ENCODE measurements around the gene ARHGEF7.
A peak's percentile ranks its signal among the peaks of the same experiment; 100 is the strongest.

ARHGEF7 gene

DNA sequence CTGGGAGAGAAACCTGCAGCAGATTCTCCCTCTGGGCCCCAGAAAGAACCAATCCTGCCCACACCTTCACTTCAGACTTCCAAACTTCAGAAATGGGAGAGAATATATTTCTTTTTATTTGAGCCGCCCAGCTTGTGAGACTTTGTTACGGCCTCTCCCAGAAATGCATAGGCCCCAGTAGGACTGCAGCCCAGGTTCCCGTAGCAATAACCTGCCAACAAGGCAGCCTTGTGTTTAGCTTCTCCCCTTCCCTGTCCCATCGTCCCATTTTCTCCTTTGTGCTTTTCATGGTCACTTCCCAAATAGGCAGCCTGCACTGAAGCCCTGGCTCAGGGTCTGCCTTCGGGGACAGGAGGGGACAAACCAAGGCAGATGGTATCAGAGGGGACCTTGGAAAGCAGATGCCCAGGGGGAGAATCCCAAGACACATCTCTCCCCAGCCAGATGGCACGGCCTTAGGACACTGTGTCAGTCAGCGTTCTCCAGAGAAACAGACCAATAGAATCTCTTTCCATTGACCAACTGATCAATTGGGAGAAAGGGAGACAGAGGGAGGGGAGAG lies 3.7 kb upstream of the ARHGEF7 start:
- DNase-seq, result no peak

DNA sequence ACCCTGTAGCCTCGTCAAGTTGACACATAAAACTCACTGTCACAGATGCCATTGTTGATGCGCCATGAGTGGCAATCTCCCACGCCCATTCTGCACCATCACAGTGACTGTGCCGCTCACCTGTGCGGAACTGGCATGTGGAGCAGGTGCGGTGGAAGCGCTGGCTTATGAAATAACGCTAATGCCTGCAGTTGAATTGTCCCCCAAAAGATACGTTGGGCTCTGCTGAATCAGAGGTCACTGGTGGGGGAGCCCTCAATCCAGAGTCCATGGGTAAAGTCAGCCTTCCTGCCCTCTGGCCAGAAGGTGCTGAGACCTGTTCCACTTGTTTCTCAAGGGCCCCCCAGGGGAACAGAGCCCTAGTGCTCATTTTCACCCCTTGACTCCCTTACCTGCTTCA lies 2.9 kb upstream of the ARHGEF7 start:
- no peak for DNase-seq

DNA sequence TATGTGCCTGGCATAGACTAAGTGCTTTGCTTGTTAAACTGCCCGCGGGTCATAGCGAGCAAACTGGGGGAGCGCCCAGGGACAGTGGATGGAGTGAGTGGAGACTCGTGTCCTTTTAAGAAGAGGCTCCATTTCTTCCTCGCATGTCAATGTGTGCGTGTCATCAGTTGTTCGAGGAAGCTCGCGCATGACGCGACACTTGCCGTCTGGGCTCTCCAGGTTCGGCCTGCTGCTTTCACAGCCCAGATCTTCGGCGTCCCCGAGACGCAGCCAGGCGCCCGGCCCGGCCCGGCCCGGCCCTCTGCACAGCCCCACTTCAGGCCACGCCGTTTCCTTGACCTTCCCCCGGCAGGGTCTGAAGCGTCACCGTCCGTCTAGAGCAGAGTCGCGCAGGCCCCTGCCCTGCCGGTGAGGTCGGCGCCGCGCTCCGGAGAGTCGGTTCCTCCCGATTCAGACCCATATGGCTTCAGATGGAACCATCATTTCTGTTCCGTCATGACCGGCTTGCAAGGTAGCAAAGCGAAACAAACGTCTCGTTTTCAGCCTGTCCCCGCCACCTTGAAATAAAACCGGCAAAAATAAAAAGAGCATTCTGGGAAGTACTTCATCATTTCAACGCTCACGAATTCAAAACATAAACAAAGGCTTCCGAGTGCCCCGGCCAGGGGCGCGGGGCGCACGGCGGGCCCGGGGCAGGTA lies 599 bp upstream of the ARHGEF7 start:
- peak in 1 of 2 donors; percentile 15 for DNase-seq

DNA sequence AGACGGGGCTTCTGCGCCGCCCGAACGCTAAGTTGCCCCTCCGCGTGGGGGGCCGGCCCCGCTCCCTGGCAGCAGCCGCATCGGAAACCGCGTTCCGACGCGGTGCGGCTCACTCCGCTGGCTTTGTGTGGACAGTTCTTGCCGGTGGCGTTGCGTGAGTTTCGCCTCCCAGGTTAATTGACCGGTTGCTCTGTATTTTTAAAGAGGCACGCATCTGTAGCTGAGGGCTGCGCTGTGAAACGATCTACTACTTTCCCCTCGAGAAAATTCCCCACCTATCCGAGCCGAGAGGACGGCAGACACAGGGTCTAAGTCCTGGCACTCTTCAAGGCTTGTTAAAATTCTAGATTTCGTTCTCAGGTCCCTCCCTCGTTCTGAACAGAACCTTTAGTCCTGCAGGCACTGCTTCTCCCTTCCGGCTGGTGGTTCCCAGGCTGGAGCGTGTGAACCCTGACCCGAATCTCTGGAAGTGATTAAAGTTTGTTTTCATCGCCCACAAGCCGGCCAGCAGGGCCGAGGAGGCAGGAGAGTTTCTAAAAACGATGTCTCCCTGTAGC lies 933 bp downstream of the ARHGEF7 start:
- DNase-seq, result no peak

DNA sequence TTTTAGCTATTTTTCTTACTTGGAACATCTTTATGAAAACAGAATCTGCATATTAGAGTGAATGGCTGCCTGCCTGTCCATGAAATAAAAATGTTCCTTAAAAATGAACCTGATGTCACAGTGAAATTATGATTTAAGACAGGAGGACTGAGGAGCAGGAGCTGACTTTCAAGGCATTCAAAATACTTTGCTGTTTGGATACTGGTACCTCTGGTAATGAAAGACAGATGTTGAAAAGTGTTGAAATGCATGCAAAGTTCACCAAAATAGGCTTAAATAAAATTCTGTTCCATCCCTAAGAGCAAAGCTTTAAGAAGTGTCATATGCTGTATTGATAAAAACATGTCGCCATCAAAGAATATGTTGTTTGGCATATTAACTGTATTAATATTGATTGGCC lies 1.7 kb downstream of the ARHGEF7 start:
- no peak for DNase-seq

DNA sequence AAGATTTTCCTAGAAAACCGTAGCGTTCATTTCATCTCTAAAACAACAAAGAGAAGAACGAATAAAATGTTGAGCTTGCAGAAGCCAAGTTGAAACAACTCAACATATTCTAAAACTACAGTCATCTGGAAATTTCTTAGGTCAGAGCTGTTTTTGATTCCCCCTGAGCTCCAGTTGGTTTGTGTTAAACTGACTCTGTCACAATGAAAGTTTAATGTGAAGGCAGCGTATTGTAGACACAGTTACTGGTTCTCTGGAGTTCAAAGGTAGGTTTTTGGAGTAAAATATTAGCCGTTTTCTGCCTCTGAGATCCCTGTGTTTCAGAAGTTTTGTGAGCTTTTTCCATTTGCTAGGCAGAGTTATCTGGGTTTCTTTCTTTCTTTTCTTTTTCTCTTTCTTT lies 2.2 kb downstream of the ARHGEF7 start:
- no peak for DNase-seq

DNA sequence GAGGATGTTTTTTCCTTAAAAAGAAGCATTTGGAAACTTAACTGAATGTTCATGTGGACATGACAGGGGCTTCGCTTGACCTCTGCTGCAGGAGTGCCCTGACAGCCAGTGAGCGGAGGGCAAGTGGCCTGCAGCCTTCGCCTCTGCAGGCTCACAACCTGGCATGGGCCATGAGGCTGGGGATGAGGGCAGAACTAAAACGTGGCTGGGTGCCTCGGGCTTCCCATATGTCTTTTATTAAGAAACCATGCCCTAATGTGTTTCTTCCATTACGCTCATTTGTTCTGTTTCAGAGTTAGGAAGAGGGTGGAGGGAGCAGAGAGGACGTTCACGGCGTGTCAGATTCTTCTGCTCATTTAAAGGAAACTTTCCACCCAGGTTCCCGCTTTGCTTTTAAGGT lies 2.9 kb downstream of the ARHGEF7 start:
- no peak for DNase-seq

DNA sequence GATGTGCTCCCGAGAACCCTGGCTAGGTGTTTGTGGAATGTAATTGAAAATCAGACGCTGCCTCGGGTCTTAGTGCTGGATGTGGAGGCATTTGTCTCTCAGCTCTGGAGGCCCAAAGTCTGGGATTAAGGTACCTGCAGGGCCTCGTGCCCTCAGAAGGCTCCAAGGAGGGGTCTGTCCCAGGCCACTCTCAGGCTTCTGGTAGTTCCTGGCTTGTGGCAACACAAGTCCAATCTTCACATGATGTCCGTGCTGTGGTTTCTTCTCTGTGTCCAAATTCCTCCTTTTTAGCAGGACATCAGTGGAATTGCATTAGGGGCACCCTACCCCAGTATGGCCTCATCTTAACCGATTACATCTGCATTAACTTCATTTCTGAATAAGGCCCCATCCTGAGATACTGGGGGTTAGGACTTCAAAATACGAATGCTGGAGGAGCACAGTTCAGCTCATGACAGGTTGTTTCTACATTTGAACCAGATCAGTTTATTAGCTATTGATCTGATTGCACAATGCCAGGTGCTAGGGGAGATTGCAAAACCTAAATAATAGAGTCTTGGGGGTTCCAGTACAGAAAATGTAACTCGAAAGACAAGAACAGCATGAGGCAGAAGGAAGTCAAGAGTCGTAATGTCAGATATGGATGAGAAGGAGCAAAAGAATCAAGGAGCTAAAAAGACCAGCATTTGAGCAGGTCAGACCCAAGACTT lies 3.9 kb downstream of the ARHGEF7 start:
- DNase-seq, result no peak

DNA sequence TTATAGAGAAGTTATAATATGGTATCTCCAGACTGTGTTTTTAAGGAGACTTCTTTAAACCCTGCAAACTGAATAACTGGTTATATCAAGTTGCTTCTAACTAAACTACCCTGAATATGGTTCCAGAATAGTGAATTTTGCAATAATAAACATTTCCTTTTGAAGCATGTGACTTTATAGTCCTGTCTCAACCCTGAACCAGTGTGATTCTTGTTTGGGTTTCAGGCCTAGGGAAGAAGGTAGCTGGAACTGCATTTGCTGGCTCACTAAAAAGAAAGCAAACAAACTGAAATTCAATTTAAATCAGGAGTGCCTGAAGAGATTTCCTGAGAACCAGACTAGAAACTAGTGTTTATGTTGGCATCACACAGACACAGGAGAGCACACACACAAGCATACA lies 4.9 kb downstream of the ARHGEF7 start:
- DNase-seq, result no peak

DNA sequence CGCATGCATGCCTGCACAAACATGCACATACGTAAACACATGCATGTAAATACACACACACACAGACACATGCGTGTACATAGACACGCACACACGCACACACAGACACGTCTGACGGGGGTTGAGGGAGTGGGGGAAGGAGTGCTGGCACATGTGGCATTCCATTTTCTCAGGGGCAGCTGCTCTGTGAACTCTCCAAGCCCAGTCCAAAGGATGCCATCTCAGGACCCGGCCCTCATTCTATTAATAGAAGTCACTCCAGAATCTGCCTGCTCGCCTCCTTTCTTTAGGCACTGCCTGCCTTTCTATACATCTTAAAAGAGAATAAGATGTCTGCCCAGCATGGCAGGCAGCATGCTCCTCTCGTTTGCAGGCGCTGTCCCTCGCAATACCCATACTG lies 5.3 kb downstream of the ARHGEF7 start:
- no peak for DNase-seq

DNA sequence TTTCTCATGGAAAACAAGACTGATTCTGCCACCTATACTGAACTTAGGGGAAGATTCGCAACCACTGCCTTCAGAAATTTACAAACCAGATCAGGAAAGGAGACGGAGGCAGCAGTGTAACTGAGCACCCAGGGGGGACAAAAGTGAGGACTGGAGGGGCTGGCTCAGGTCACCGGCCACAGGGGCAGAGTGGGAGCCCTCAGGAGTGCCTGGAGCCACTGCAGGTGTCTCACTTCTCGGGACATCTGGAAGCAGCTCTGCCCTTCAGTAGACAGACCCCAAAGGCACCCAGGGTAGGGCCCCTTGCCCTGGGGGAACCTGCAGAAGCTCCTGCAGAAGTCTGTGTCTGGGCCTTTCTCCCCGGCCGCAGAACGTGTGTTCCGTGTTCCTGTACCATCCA lies 5.8 kb downstream of the ARHGEF7 start:
- no peak for DNase-seq

DNA sequence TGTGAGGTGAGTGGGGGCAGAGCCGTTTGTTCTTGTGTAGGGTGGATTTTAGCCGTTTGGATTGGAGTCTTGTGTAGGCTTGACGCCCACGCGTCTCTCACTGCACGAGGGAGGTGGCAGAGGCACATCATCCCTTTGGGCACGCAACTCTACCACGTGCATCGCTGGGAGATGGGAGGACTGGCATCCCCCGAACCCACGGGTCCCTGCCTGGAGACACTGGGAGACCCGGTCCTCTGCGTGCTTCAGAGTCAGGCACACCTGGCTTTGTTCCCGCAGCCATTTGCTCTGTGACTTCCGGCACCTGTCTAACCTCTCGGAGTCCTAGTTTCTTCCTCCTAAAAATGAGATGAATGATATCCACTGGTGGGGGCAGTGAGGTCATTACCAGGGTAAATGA lies 6.4 kb downstream of the ARHGEF7 start:
- DNase-seq, result no peak

DNA sequence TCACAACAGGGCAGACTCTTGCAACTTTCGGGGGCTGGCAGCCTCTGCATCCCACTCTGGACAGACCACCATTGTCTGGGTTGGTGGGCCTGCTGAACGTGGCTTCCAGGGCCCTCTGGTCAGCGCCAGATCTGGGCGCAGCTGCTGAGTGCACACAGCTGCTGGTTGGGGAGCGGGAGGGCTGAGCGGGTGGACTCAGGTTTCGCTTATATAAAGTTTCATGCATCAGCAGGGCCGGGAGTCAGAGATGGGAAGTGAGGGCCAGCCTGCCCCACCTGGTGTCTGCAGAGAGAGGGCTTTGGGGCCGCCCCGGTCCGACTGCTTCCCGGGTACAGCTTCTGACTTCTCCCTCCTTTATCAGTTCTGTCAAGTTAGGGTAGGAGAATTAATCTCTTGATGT lies 6.9 kb downstream of the ARHGEF7 start:
- DNase-seq, result no peak

DNA sequence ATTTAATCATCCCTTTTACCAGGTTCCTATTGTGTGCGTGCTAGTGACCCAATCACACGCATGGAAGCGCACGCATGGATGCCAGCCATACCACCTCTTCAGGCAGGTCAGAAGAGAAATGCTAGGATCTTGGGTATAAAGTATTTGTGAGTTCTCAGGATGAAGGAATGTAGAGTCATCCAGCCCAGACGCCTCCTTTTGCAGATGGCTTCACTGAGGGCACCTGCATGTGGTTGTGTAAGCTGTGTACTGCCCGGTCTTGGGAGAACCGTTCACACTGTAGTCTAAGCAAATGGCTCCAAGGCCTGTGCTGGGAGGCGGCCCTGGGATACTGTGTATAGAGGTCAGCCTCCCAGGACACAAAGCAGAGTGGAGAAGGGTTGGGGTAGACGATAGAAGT lies 7.5 kb downstream of the ARHGEF7 start:
- no peak for DNase-seq

DNA sequence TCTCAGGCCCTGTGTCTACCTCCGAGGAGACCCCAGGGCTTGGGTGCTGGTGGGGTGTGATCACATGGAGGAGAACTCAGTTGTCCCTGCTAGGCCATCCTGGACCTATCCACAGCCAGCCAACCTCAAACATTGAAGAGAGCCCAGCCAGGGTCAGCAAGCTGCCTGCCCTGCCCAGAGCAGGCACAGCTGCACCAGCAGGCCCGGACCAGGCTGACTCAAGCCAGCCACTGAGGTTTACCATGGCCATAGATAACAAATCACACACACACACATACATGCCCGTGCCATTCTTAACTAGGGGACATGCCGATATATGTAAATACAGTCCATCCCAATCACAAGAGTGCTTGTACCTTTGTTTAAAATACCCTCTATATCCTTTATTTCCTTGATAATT lies 8.1 kb downstream of the ARHGEF7 start:
- no peak for DNase-seq

DNA sequence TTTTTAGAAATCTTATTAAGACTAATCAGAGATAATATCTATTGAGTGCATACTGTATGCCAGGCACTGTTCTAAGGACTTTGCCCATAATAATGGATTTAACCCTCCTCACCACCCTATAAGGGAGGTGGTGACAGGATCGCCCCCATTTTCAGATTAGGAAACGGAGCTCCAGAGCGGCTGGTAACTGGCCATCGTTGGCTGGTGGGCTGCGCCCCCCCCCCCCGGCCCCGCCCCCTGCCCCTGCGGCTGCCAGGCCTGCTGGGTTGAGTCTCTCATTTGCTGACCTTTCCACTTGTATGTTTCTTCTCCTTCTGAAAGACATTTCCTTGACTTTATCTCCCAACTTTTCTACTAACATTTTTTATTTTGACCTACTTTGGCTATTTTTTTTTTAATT lies 8.5 kb downstream of the ARHGEF7 start:
- DNase-seq, result no peak

DNA sequence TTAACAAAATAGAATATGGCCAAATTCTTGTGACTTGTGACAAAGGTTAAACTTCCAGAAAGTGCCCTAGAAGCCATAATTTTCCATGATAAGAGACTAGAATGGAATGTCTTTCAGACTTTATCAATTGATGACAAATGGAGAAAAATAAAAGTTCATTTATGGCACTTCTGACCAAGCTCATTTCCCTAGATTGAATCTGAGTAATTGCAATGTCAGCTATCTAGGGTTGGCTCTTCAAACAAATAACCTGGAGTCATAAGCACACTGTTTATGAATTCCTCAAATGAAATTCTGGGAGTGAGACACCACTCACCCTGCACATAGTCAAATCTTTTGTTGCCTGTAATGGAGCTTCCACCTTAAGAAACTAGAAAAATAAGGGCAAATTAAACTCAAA lies 11.4 kb downstream of the ARHGEF7 start:
- no peak for DNase-seq

DNA sequence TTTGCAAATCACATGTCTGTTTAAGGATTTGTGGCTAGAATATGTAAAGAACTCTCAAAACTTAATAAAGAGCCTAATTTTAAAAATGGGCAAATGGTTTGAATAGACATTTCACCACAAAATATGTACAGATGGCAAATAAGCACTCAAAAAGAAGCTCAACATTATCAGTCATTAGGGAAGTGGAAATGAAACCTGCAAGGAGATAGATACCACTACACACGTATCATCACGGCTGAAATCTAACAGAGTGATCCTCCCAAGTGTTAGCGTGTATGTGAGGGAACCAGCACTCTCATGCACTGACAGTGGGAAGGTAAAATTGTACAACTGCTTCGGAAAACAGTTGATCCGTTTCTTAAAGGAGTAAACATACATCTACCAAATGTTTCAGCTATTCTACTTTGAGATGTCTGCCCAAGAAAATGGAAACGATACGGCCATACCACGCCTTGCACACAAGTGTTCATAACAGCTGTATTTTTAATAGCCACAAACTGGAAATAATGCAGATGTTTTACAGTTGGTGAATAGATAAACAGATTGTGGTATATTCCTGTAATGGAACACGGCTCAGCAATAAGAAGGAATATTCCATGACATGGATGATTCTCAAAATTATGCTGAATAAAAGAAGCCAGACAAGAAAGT lies 14.5 kb downstream of the ARHGEF7 start:
- DNase-seq, result no peak

DNA sequence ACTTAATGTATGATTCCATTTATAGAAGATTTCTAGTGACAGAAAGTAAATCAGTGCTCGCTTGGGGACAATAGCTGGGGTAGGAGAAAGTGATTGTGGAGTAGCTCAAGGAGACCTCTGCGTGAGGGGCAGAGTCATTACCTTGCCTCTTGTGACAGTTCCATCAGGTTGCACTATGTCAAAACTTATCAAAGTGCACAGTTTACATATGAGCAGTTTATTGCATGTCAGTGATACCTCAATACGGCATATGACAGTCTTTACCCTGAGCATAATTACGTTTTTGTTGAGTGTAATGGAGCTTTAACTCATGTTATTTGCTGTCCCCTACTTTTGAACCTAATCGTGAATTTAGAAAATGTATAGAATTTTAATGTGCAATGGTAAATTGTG lies 15.0 kb downstream of the ARHGEF7 start:
- DNase-seq, result no peak

DNA sequence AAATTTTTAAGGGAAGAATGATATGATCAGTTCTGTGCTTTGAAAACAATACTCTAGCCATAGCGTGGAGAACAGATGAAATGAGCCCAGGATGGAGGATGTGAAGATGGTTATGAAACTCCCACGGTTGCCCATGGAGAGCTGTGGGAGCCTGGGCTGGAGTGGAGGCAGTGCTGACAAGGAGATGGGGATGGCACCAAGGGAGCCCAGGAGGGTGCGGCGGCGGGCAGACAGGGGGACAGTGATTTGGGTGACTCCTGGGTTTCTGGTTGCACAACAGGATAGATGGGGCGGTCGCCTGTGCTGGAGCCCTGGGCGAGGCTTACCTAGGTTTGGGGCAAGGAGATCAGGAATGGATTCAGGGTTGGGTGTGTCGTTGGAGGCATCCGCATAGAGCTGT lies 15.9 kb downstream of the ARHGEF7 start:
- no peak for DNase-seq

DNA sequence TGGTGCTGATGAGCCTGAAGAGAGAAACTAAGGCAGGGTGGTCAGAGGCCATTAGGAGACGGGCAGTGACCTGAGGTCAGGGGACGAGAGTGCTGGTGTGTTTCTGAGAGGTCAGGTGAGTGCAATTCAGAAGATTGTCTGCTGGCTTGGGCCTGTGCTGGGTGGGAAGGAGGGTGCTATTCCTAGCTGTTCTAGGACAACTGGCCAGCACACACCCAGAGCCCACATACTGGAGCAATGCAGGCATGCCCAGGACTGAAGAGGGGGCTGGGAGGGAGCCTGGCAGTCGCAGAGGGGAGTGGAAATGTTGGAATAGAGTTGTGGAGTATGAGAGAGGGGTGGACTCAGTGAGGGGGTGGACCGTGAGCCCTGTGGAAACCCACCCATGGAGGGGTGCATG lies 16.5 kb downstream of the ARHGEF7 start:
- DNase-seq, result no peak

DNA sequence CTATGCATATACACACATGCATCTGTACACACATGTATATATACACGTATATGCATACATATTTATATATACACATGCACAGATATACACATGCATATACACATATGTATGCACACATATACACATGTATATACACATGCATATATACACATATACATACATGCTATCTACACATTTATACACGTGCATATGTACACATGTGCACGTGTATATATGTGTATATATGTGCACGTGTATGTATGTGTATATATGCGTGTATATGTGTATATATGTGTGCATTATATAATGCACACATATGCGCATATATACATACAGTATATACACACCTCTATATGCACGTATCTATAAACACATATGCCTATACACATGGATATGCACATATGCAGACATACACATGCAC lies 17.8 kb downstream of the ARHGEF7 start:
- DNase-seq, result no peak

DNA sequence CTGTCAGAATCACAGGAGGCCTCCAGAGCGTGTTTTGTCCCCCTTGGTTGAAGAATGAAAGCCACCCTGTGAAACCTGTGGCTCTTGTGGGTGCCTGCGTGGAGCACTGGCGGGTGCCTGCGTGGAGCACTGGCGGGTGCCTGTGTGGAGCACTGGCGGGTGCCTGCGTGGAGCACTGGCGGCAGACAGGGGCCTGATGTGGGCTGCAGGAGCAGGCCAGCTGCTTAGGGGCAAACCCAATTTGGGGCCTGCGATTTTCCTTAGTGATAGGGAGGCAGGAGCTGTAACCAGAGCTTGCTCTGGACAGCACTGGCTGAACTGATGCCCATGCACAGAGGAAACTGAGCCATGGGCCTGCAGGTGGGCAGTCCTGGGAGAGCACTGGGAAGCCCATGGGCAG lies 24.3 kb downstream of the ARHGEF7 start:
- no peak for DNase-seq
